HG03025 (cell line): ENCODE measurements around the gene BTBD2.

Experiments
- ATAC-seq: cut with Tn5 transposase; IDR thresholded peaks from one replicate; pipeline ENCODE4 v1.9.1; 2021; ENCODE audit warnings: mild to moderate bottlenecking, moderate library complexity; ENCODE audit not compliant: unreplicated experiment, low FRiP score

The BTBD2 gene

GRCh38 chr19:1968279-1969175 is 47.0 kb downstream of the BTBD2 start:
- ATAC-seq: no peak

GRCh38 chr19:1967087-1967608 is 48.4 kb downstream of the BTBD2 start:
- no peak for ATAC-seq

GRCh38 chr19:1962674-1963073 is 52.8 kb downstream of the BTBD2 start:
- no peak for ATAC-seq

- ATAC-seq: no peak
Measured at GRCh38 chr19:1961000-1961883, 54.3 kb downstream of the BTBD2 start.

GRCh38 chr19:1959928-1960589 is 55.5 kb downstream of the BTBD2 start:
- ATAC-seq: no peak

GRCh38 chr19:1957562-1958248 is 57.8 kb downstream of the BTBD2 start:
- ATAC-seq: no peak

- ATAC-seq: no peak
Measured at GRCh38 chr19:1956868-1957492, 58.5 kb downstream of the BTBD2 start.

- no peak for ATAC-seq
Measured at GRCh38 chr19:1956122-1956494, 59.4 kb downstream of the BTBD2 start.

GRCh38 chr19:1955171-1956121 is 60.1 kb downstream of the BTBD2 start:
- ATAC-seq: no peak

- no peak for ATAC-seq
Measured at GRCh38 chr19:1954532-1954933, 61.0 kb downstream of the BTBD2 start.

- ATAC-seq: no peak
Measured at GRCh38 chr19:1953441-1954094, 61.9 kb downstream of the BTBD2 start.

GRCh38 chr19:1953037-1953436 is 62.5 kb downstream of the BTBD2 start:
- ATAC-seq: no peak

GRCh38 chr19:1952635-1953034 is 62.9 kb downstream of the BTBD2 start:
- ATAC-seq: no peak

GRCh38 chr19:1950640-1951039 is 64.9 kb downstream of the BTBD2 start:
- no peak for ATAC-seq

GRCh38 chr19:1949304-1950101 is 66.0 kb downstream of the BTBD2 start:
- ATAC-seq: no peak

- no peak for ATAC-seq
Measured at GRCh38 chr19:1947651-1948209, 67.8 kb downstream of the BTBD2 start.

- no peak for ATAC-seq
Measured at GRCh38 chr19:1945899-1946298, 69.6 kb downstream of the BTBD2 start.
